SK-N-SH treated with all-trans-retinoic acid at 6 μM for 48 hours (cell line): Measurements from ENCODE around the gene NBAS.

Experiments used
- ATAC-seq: fragments of 200-7000 bp; cut with Tn5 transposase; 3 replicates; pipeline ENCODE4 v1.9.1; 2020; ENCODE audit warnings: mild to moderate bottlenecking, moderate library complexity
- ARNTL ChIP-seq: fragments of 450-650 bp; formaldehyde crosslinking; IDR thresholded peaks from 2 replicates; pipeline ENCODE4 v1.5.0; 2020; ENCODE audit warnings: low read depth, mild to moderate bottlenecking, moderate library complexity, borderline replicate concordance
- BACH2 ChIP-seq: fragments of 250-450 bp; sonication (Bioruptor Pico); IDR thresholded peaks from 2 replicates; pipeline ENCODE4 v1.9.0; 2021; ENCODE audit warnings: mild to moderate bottlenecking, borderline replicate concordance
- CSDC2 ChIP-seq: fragments of 250-450 bp; sonication (Bioruptor Pico); IDR thresholded peaks from 2 replicates; pipeline ENCODE4 v1.5.0; 2020; ENCODE audit warnings: mild to moderate bottlenecking, moderate library complexity
- ESRRG ChIP-seq: fragments of 250-450 bp; sonication (Bioruptor Pico); IDR thresholded peaks from 2 replicates; pipeline ENCODE4 v1.6.1; 2021; ENCODE audit warnings: mild to moderate bottlenecking
- ISL1 ChIP-seq: fragments of 250-450 bp; sonication (Bioruptor Pico); IDR thresholded peaks from 2 replicates; pipeline ENCODE4 v2.1.2; 2022; ENCODE audit warnings: mild to moderate bottlenecking, moderate library complexity
- OSR1 ChIP-seq: fragments of 250-450 bp; sonication (Bioruptor Pico); IDR thresholded peaks from 2 replicates; pipeline ENCODE4 v1.8.0; 2022; ENCODE audit warnings: moderate library complexity, mild to moderate bottlenecking, inconsistent platforms
- PPARA ChIP-seq: fragments of 250-450 bp; sonication (Bioruptor Pico); IDR thresholded peaks from 2 replicates; pipeline ENCODE4 v1.5.0; 2020; ENCODE audit warnings: mild to moderate bottlenecking, borderline replicate concordance
- RARB ChIP-seq: fragments of 250-450 bp; sonication (Bioruptor Pico); IDR thresholded peaks from 2 replicates; pipeline ENCODE4 v1.8.0; 2021; ENCODE audit warnings: mild to moderate bottlenecking, moderate library complexity
- SNAI2 ChIP-seq: fragments of 250-450 bp; sonication (Bioruptor Pico); IDR thresholded peaks from 2 replicates; pipeline ENCODE4 v1.5.0; 2020; ENCODE audit warnings: mild to moderate bottlenecking, moderate library complexity
- TCF4 ChIP-seq: fragments of 250-450 bp; sonication (Bioruptor Pico); IDR thresholded peaks from 2 replicates; pipeline ENCODE4 v1.8.0; 2021; ENCODE audit warnings: mild to moderate bottlenecking, moderate library complexity, borderline replicate concordance
- TOX ChIP-seq: fragments of 250-450 bp; sonication (Bioruptor Pico); IDR thresholded peaks from 2 replicates; pipeline ENCODE4 v1.8.0; 2021; ENCODE audit warnings: mild to moderate bottlenecking, moderate library complexity, borderline replicate concordance
- ZC3H10 ChIP-seq: fragments of 250-450 bp; sonication (Bioruptor Pico); IDR thresholded peaks from 2 replicates; pipeline ENCODE4 v1.5.1; 2021; ENCODE audit warnings: mild to moderate bottlenecking, moderate library complexity
- ZFP3 ChIP-seq: fragments of 250-450 bp; sonication (Bioruptor Pico); IDR thresholded peaks from 2 replicates; pipeline ENCODE4 v1.5.0; 2020; ENCODE audit warnings: mild to moderate bottlenecking, moderate library complexity
- ZFP30 ChIP-seq: fragments of 450-650 bp; formaldehyde crosslinking; IDR thresholded peaks from 2 replicates; pipeline ENCODE4 v1.5.0; 2022; ENCODE audit warnings: mild to moderate bottlenecking, moderate library complexity
- ZNF565 ChIP-seq: fragments of 450-650 bp; formaldehyde crosslinking; conservative IDR thresholded peaks from 2 replicates; pipeline ENCODE4 v1.5.0; 2020; ENCODE audit warnings: low read depth, mild to moderate bottlenecking, moderate library complexity
- ZNF70 ChIP-seq: fragments of 450-650 bp; formaldehyde crosslinking; IDR thresholded peaks from 2 replicates; pipeline ENCODE4 v1.5.0; 2020; ENCODE audit warnings: mild to moderate bottlenecking, moderate library complexity
- ZNF8 ChIP-seq: fragments of 450-650 bp; formaldehyde crosslinking; IDR thresholded peaks from 2 replicates; pipeline ENCODE4 v1.5.0; 2020; ENCODE audit warnings: mild to moderate bottlenecking, moderate library complexity
- TF ChIP-seq, protein P1 (sequence below): fragments of 250-450 bp; sonication (Bioruptor Pico); IDR thresholded peaks from 2 replicates; pipeline ENCODE4 v1.5.1; 2021; ENCODE audit warnings: mild to moderate bottlenecking, moderate library complexity
- TF ChIP-seq, protein P2 (sequence below): fragments of 250-450 bp; sonication (Bioruptor Pico); IDR thresholded peaks from 2 replicates; pipeline ENCODE4 v1.8.0; 2021; ENCODE audit warnings: low read depth, mild to moderate bottlenecking, moderate library complexity, borderline replicate concordance
- TF ChIP-seq, protein P3 (sequence below): fragments of 250-450 bp; sonication (Bioruptor Pico); IDR thresholded peaks from 2 replicates; pipeline ENCODE4 v1.8.0; 2020; ENCODE audit warnings: mild to moderate bottlenecking, moderate library complexity, borderline replicate concordance
- TF ChIP-seq, protein P4 (sequence below): fragments of 250-450 bp; sonication (Bioruptor Pico); IDR thresholded peaks from 2 replicates; pipeline ENCODE4 v1.5.0; 2020; ENCODE audit warnings: mild to moderate bottlenecking, moderate library complexity

Gene NBAS

DNA sequence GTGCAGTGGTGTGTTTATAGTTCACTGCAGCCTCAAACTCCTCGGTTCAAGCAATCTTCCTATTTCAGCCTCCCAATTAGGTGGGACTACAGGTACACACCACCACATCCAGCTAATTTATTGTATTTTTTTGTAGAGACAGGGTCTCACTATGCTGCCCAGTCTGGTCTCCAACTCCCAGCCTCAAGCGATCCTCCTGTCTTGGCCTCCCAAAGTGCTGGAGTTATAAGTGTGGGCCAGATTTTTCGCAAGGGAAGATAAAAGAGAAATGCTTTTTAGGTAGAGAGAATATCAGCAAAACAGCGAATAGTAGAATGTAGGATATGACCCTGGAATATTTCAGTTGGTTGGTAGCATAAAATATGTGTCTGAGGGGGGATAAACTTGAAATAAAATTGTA, 34.8 kb upstream of the NBAS start:
- TF ChIP-seq ARNTL (CRISPR knock-in tag): no peak
- TF ChIP-seq, all 23 proteins: peak for 0
- no peak for ATAC-seq

DNA sequence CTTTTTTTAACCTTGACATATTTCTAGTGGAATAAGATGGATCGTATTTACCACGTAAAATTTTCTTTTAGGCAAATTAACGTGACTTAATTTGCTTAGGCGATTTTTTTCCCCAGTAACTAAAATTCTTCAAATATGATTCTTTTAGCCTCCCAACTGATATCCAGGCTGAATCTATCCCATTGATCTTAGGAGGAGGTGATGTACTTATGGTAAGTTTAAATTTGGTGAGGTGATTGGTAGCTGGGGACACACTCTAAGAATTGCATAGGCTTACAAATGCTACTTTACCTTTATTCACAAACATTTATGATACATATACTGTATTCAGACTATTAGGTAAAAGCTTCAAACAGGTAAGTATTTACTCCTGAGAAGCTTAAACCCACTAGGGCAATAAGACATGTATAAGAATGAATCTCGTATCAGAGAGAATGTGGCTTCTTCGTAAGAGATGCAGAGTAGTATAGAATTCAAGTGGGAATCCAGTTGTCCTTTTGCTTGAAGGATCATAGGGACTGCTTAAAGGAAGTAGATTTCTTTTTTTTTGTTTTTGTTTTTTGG, 34.3 kb upstream of the NBAS start:
- no peak for ATAC-seq
- no peak for TF ChIP-seq OSR1 (CRISPR knock-in tag)
- TF ChIP-seq, protein P1, sequence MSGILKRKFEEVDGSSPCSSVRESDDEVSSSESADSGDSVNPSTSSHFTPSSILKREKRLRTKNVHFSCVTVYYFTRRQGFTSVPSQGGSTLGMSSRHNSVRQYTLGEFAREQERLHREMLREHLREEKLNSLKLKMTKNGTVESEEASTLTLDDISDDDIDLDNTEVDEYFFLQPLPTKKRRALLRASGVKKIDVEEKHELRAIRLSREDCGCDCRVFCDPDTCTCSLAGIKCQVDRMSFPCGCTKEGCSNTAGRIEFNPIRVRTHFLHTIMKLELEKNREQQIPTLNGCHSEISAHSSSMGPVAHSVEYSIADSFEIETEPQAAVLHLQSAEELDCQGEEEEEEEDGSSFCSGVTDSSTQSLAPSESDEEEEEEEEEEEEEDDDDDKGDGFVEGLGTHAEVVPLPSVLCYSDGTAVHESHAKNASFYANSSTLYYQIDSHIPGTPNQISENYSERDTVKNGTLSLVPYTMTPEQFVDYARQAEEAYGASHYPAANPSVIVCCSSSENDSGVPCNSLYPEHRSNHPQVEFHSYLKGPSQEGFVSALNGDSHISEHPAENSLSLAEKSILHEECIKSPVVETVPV (CRISPR knock-in tag): no peak
- TF ChIP-seq ZNF8 (CRISPR knock-in tag): no peak
- TF ChIP-seq RARB: no peak
- TF ChIP-seq ESRRG (CRISPR knock-in tag): no peak
- no peak for TF ChIP-seq TOX (CRISPR knock-in tag)
- no peak for TF ChIP-seq PPARA
- no peak for TF ChIP-seq BACH2
- TF ChIP-seq, protein P2, sequence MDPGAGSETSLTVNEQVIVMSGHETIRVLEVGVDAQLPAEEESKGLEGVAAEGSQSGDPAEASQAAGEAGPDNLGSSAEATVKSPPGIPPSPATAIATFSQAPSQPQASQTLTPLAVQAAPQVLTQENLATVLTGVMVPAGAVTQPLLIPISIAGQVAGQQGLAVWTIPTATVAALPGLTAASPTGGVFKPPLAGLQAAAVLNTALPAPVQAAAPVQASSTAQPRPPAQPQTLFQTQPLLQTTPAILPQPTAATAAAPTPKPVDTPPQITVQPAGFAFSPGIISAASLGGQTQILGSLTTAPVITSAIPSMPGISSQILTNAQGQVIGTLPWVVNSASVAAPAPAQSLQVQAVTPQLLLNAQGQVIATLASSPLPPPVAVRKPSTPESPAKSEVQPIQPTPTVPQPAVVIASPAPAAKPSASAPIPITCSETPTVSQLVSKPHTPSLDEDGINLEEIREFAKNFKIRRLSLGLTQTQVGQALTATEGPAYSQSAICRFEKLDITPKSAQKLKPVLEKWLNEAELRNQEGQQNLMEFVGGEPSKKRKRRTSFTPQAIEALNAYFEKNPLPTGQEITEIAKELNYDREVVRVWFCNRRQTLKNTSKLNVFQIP (CRISPR knock-in tag): no peak
- TF ChIP-seq TCF4: no peak
- no peak for TF ChIP-seq ZC3H10
- TF ChIP-seq, protein P3, sequence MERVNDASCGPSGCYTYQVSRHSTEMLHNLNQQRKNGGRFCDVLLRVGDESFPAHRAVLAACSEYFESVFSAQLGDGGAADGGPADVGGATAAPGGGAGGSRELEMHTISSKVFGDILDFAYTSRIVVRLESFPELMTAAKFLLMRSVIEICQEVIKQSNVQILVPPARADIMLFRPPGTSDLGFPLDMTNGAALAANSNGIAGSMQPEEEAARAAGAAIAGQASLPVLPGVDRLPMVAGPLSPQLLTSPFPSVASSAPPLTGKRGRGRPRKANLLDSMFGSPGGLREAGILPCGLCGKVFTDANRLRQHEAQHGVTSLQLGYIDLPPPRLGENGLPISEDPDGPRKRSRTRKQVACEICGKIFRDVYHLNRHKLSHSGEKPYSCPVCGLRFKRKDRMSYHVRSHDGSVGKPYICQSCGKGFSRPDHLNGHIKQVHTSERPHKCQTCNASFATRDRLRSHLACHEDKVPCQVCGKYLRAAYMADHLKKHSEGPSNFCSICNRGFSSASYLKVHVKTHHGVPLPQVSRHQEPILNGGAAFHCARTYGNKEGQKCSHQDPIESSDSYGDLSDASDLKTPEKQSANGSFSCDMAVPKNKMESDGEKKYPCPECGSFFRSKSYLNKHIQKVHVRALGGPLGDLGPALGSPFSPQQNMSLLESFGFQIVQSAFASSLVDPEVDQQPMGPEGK (CRISPR knock-in tag): no peak
- TF ChIP-seq CSDC2: no peak
- TF ChIP-seq ZNF70 (CRISPR knock-in tag): no peak
- TF ChIP-seq ZFP30 (CRISPR knock-in tag): no peak
- no peak for TF ChIP-seq ISL1 (CRISPR knock-in tag)
- TF ChIP-seq ZNF565 (CRISPR knock-in tag): no peak

DNA sequence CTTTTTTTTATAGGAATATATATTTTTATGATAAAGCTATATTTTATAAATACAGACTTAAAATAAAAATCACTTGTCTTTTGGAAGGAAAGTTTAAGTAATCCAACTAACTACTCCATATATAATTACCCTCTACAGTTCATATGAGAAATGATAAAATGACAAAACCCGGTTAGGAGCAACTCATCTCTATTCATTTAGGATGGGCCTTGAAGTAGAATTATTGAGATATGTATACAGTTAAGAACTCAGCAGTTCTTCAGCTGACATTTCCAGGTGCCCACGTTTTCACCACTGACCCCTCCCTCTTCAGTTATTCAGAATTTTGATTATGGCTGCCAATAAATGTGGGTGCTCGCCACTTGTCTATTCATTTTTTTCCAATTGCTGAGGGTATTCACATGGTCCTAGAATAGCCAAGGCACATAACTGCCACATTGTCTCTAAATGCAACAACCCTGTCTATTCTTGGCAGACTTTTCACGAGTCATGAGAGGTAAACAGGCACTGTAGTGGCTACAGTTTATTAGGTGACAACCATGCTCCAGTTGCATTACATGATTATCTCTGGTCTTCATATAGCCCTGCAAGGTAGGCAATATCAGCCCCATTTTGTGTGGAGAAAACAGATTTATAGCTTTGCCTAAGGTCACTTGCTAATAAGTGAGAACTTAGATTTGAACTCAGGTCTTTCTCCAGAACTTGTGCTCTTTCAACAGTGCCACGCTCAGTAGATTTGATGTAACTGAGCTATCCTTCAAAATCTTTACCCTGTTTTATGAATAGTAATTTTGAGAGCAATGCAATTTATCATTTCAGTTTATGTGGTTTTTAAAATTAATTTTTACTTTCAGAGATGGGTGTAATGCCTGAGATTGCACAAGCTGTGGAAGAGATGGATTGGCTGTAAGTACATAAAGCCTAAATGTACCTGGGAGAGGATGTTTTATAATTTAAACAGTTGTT, 33.4 kb upstream of the NBAS start:
- TF ChIP-seq ISL1 (CRISPR knock-in tag) (no peak), TCF4 (no peak), ESRRG (CRISPR knock-in tag) (no peak), ZC3H10 (no peak), ZFP3 (CRISPR knock-in tag) (no peak)
- no peak for ATAC-seq

DNA sequence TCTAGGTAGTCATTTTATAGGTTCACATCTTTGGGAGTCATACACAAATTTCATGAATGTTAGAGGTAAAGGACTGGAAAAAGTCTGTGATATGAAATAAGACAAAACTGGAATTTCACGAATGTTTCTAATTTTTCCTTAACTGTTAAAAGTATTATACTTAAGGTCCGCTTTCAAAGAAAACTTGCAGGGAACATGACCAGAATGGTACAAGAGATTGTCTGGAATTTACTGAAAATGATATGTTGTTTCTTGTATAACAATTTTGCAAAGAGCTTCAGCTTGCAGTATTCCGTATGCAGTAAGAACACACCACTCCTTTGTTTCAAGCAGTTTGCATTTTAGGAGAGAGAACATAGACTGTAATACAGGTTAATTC, 32.2 kb upstream of the NBAS start:
- ATAC-seq: no peak
- TF ChIP-seq, protein P4, sequence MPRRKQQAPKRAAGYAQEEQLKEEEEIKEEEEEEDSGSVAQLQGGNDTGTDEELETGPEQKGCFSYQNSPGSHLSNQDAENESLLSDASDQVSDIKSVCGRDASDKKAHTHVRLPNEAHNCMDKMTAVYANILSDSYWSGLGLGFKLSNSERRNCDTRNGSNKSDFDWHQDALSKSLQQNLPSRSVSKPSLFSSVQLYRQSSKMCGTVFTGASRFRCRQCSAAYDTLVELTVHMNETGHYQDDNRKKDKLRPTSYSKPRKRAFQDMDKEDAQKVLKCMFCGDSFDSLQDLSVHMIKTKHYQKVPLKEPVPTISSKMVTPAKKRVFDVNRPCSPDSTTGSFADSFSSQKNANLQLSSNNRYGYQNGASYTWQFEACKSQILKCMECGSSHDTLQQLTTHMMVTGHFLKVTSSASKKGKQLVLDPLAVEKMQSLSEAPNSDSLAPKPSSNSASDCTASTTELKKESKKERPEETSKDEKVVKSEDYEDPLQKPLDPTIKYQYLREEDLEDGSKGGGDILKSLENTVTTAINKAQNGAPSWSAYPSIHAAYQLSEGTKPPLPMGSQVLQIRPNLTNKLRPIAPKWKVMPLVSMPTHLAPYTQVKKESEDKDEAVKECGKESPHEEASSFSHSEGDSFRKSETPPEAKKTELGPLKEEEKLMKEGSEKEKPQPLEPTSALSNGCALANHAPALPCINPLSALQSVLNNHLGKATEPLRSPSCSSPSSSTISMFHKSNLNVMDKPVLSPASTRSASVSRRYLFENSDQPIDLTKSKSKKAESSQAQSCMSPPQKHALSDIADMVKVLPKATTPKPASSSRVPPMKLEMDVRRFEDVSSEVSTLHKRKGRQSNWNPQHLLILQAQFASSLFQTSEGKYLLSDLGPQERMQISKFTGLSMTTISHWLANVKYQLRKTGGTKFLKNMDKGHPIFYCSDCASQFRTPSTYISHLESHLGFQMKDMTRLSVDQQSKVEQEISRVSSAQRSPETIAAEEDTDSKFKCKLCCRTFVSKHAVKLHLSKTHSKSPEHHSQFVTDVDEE (CRISPR knock-in tag): no peak
- no peak for TF ChIP-seq OSR1 (CRISPR knock-in tag)
- no peak for TF ChIP-seq SNAI2
- no peak for TF ChIP-seq ZNF70 (CRISPR knock-in tag)
- TF ChIP-seq BACH2: no peak
- TF ChIP-seq, protein P2 (CRISPR knock-in tag): no peak
- TF ChIP-seq, protein P1 (CRISPR knock-in tag): no peak
- TF ChIP-seq, protein P3 (CRISPR knock-in tag): no peak
